Progenitor cell of endocrine pancreas (in vitro differentiated cells): ENCODE results near the gene FAM131C. TPM values are rescaled to one million over a fixed set of nuclear protein-coding genes. Genes with fewer than 3 reads are reported as not detected.

Experiments used
- DNase-seq: peaks from one replicate; pipeline ENCODE4 v3.0.0; 2021; ENCODE audit warnings: low spot score; ENCODE audit not compliant: unreplicated experiment
- H3K27ac Mint-ChIP-seq: 2 replicates; pipeline ENCODE4 v1.8.0; 2021; ENCODE audit warnings: mild to moderate bottlenecking, moderate library complexity, mixed read lengths
- H3K27me3 Mint-ChIP-seq: 2 replicates; pipeline ENCODE4 v1.8.0; 2021; ENCODE audit warnings: mixed read lengths
- H3K36me3 Mint-ChIP-seq: 2 replicates; pipeline ENCODE4 v1.8.0; 2022; ENCODE audit warnings: mixed read lengths; ENCODE audit not compliant: insufficient read depth
- H3K4me1 Mint-ChIP-seq: 2 replicates; pipeline ENCODE4 v1.8.0; 2021; ENCODE audit warnings: low read depth, mixed read lengths
- H3K4me3 Mint-ChIP-seq: 2 replicates; pipeline ENCODE4 v1.8.0; 2021; ENCODE audit warnings: low read depth, mild to moderate bottlenecking, moderate library complexity, mixed read lengths
- H3K9me3 Mint-ChIP-seq: 2 replicates; pipeline ENCODE4 v1.8.0; 2021; ENCODE audit warnings: low read depth, mixed read lengths
- total RNA-seq: library from RNA; stranded (reverse); gene quantifications from 2 replicates; pipeline ENCODE4 v1.2.1, GENCODE V29; 2021
- TF ChIP-seq, protein P1 (sequence below): fragments of 200-600 bp; sonication (generic); IDR thresholded peaks from one replicate; pipeline ENCODE4 v1.5.0; 2021; ENCODE audit warnings: antibody characterized with exemption, mild to moderate bottlenecking; ENCODE audit not compliant: unreplicated experiment

Gene FAM131C
- total RNA-seq, 1 donor from 2014 or later: 1.2 TPM

GRCh38 chr1:16092923-16093511 is 19.6 kb upstream of the FAM131C start:
- no peak overlapping the region for H3K27ac Mint-ChIP-seq
- H3K27me3 Mint-ChIP-seq: peaks cover 33% of the 10 kb centered on the region
- H3K4me1 Mint-ChIP-seq: peaks cover 4% of the 10 kb centered on the region
- H3K36me3 Mint-ChIP-seq: no peaks in the 10 kb centered on the region
- H3K4me3 Mint-ChIP-seq: no peak overlapping the region
- no peaks in the 10 kb centered on the region for H3K9me3 Mint-ChIP-seq
- TF ChIP-seq, protein P1, sequence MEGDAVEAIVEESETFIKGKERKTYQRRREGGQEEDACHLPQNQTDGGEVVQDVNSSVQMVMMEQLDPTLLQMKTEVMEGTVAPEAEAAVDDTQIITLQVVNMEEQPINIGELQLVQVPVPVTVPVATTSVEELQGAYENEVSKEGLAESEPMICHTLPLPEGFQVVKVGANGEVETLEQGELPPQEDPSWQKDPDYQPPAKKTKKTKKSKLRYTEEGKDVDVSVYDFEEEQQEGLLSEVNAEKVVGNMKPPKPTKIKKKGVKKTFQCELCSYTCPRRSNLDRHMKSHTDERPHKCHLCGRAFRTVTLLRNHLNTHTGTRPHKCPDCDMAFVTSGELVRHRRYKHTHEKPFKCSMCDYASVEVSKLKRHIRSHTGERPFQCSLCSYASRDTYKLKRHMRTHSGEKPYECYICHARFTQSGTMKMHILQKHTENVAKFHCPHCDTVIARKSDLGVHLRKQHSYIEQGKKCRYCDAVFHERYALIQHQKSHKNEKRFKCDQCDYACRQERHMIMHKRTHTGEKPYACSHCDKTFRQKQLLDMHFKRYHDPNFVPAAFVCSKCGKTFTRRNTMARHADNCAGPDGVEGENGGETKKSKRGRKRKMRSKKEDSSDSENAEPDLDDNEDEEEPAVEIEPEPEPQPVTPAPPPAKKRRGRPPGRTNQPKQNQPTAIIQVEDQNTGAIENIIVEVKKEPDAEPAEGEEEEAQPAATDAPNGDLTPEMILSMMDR: no peak
- DNase-seq: no peak

DNA sequence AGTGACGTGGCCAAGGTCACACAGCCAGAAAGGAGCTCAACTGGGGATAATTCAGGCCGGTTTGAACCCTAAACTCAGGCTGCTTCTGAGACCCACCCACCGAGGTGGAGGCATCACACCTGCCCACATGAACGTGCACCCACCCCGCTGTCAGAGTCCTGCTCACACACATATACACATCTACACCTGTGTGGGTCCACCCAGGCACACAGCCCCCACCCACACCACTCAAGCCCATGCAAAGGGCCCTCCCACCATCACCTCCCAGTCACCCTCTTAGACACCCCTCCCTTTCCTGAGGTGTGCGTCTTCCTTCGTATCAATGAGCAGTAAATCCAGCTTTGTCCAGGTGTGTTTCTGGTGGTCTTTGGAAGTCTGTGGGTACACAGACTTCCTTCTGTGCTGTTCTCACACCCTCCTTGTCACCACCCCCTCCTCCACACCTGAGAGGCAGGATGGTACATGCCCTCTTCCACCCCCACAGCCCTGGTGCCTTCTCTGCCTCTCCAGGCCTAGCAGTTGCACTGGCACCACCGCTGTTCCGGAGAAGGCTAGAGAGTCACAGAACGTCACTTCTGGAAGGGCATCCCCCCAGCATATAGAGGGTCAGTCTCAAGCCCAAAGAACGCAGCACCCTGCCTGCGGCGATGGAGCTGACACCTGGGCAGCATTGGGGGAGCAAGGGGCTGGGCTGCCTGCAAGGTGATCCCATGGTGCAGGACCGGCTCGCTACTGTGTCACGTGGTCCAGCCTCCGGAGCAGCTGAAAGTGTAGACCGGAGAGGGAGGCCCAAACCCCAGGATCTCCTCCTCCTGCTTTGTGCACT is 18.9 kb upstream of the FAM131C start:
- Mint-ChIP-seq H3K36me3 (no peaks in the 10 kb centered on the region), H3K27ac (peak overlapping the region; percentile 45), H3K9me3 (no peaks in the 10 kb centered on the region), H3K4me3 (no peak overlapping the region), H3K4me1 (peaks cover 4% of the 10 kb centered on the region), H3K27me3 (peaks cover 33% of the 10 kb centered on the region)
- TF ChIP-seq, protein P1: no peak
- no peak for DNase-seq

GRCh38 chr1:16091296-16091695 is 17.8 kb upstream of the FAM131C start:
- Mint-ChIP-seq H3K27ac (no peak overlapping the region), H3K4me3 (no peak overlapping the region), H3K4me1 (peaks cover 4% of the 10 kb centered on the region), H3K36me3 (no peaks in the 10 kb centered on the region), H3K27me3 (peaks cover 27% of the 10 kb centered on the region), H3K9me3 (no peaks in the 10 kb centered on the region)
- TF ChIP-seq, protein P1: no peak
- DNase-seq: no peak

DNA sequence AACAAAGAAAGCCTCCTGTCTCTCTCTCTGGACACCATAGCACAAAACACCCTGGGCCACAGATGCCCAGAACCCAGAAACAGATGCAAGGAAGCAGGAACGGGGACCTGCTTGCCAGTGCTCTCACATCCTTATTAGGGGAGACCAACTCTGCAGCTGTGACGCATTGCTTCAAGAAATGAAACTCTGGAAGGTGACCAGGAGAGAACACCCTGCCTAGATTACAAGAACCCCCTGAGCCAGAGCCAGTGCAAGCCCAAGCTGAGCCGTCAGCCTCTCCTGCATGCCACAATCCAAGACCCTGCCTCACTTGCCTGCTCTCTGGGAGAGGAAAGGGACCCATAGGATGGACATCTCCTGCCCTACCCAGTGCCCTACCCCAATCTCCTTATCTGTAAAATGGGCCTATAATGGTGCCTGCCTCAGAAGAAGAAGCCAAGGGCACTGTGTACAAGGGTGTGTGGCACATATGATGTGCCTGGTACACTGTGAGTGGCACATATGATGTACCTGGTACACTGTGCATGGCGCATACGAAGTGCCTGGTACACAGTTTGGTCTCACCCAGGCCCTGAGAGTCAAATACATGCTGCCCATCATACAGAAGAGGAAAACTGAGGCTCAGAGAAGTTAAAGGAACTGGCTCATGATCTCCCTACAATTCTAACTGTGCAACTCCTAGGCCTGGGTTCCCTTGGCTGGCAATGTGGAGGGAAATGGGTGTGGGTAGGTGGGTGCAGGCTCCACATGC is 16.8 kb upstream of the FAM131C start:
- Mint-ChIP-seq H3K4me3 (no peak overlapping the region), H3K9me3 (no peaks in the 10 kb centered on the region), H3K4me1 (peaks cover 5% of the 10 kb centered on the region), H3K36me3 (no peaks in the 10 kb centered on the region), H3K27ac (no peak overlapping the region), H3K27me3 (peaks cover 20% of the 10 kb centered on the region)
- DNase-seq: no peak
- TF ChIP-seq, protein P1: no peak

DNA sequence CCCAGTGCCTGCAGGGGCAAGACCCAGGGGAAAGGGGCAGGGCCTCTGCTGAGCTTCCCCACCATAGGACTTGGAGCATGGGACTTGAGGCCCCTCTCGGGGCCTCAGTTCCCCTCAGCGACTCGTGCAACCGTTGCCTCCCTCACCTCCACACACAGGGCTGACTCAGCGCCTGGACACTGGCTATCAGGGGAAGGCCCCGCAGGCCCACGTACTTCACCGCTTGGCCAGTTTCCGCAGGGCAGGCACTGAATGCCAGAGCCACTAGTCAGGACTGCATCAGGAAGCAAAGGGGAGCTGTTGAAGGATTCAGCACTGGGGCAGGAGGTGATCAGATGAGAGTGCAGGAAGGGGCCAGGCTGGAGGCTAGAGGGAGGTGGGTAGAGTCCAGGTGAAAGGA is 15.5 kb upstream of the FAM131C start:
- no peaks in the 10 kb centered on the region for H3K9me3 Mint-ChIP-seq
- H3K36me3 Mint-ChIP-seq: no peaks in the 10 kb centered on the region
- DNase-seq: no peak
- TF ChIP-seq, protein P1: no peak
- H3K4me3 Mint-ChIP-seq: no peak overlapping the region
- H3K27ac Mint-ChIP-seq: no peak overlapping the region
- H3K4me1 Mint-ChIP-seq: peaks cover 5% of the 10 kb centered on the region
- H3K27me3 Mint-ChIP-seq: peaks cover 18% of the 10 kb centered on the region
